DMS 273 (cell line): ENCODE measurements around the gene ARHGEF40.

Experiments used
- DNase-seq: peaks from one replicate; lab custom pipeline; 2025; ENCODE audit not compliant: unreplicated experiment; lab: John Stamatoyannopoulos, UW

Gene ARHGEF40

DNA sequence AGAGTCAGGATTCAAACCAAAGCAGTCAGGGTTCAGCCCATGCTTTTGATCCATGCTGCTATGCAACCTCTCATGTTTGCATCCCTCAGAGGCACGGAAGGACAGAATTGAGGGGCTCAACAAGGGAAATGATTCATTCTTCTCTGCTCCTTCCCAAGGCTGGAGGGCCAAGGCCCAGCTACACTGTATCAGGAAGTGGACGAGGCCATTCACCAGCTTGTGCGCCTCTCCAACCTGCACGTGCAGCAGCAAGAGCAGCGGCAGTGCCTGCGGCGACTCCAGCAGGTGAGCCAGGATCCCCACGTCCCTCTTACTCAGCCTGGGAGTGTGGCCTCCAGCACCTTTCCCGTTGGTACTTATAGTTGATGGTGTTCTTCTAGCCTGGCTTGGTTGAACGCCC lies 8.6 kb downstream of the ARHGEF40 start:
- DNase-seq = no peak

DNA sequence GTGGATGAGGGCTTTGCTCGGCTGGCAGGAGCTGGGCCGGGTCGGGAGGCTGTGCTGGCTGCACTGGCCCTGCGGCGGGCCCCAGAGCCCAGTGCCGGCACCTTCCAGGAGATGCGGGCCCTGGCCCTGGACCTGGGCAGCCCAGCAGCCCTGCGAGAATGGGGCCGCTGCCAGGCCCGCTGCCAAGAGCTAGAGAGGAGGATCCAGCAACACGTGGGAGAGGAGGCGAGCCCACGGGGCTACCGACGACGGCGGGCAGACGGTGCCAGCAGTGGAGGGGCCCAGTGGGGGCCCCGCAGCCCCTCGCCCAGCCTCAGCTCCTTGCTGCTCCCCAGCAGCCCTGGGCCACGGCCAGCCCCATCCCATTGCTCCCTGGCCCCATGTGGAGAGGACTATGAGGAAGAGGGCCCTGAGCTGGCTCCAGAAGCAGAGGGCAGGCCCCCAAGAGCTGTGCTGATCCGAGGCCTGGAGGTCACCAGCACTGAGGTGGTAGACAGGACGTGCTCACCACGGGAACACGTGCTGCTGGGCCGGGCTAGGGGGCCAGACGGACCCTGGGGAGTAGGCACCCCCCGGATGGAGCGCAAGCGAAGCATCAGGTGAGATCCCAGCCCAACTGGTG lies 11.5 kb downstream of the ARHGEF40 start:
- no peak for DNase-seq

DNA sequence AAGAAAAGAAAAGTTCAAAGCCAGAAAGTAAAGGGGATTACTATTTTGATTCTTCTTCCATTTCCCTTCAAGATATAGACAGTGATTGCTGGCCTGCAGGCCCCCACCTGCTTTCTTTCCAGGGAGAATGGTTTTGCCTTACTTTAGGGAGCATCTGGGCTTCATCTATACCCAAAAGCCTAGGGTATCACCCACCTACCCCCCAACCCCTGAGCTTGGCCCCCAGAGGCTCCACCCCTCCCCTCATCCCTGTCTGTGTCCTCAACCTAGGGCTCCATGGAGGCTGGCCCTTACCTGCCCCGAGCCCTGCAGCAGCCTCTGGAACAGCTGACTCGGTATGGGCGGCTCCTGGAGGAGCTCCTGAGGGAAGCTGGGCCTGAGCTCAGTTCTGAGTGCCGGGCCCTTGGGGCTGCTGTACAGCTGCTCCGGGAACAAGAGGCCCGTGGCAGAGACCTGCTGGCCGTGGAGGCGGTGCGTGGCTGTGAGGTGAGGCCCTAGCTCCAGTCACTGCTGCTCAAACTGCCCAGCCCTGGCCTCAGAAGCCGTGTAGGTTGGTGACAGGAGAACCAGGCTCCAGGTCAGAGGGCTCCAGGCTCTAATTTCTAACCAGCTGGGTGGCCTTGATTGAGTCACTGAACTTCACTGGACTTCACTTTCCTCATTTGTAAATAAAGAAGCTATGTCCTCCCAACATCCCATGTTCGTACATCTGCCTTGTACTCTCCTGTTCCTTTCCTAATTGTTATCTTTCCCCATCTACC lies 13.6 kb downstream of the ARHGEF40 start:
- no peak for DNase-seq

DNA sequence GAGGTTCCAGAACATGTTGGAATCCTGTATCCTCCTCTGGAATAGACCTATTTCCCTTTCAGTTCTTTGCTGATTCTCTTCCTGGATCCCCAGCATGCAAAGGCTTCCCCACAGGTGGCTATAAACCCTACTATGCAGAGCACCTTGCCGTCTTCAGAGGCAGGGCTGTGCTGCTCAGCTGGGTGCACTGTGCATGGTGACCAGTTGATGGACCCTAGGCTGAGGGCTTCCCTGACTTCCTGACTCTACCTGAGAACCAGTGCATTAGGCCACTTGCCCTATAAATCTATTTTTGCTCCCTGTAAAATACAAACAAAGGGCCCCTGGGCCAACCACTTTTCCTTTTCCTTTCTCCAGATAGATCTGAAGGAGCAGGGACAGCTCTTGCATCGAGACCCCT lies 14.3 kb downstream of the ARHGEF40 start:
- no peak for DNase-seq

DNA sequence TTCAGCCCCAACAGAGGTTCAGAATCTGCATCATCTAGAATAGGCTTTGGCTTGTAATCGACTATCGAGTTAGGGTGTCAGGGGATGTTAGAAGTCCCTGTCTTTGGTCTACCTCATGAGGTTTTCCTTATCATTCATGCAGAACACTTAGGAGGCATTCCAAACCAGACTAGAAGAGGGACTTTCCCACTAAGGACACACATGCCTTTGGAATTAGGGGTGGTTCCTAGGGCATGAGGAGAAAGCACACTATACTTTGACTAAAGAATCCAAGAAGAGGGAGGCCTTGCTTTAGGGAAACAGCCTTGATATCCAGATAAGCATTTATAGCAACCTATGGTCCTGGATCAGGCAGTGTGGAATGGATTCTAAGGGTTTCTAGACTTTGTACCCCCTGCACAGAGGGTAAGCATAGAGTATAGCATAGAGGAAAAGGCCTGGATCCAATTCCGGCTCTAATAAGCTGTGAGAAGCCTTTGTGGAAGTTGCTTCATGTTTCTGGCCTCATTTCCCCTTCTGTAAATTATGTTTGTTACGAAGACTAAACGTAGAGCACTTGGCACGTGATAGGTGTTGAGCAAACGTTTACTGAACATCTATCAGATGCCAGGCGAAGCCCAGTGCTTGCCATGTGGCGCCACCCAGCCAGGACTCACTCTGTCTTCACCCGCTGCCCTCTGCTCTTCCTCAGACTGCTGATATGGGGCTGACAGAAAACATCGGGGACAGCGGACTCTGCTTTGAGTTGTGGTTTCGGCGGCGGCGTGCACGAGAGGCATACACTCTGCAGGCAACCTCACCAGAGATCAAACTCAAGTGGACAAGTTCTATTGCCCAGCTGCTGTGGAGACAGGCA lies 15.1 kb downstream of the ARHGEF40 start:
- DNase-seq = no peak

DNA sequence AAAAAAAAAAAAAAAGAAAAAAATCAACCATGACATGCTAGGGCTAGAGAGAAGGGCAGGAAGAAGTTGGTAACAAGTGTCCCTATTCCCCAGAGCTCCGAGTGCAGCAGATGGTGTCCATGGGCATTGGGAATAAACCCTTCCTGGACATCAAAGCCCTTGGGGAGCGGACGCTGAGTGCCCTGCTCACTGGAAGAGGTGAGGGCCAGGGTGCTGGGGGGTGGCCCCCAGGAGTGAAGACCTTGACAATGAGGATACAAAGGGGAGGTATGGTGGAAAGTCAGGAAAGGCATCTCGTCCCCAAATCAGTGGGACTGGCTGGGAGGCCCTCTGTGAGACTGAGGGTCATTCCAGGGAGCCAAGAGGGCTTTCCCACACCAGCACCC lies 16.8 kb downstream of the ARHGEF40 start:
- DNase-seq = no peak

DNA sequence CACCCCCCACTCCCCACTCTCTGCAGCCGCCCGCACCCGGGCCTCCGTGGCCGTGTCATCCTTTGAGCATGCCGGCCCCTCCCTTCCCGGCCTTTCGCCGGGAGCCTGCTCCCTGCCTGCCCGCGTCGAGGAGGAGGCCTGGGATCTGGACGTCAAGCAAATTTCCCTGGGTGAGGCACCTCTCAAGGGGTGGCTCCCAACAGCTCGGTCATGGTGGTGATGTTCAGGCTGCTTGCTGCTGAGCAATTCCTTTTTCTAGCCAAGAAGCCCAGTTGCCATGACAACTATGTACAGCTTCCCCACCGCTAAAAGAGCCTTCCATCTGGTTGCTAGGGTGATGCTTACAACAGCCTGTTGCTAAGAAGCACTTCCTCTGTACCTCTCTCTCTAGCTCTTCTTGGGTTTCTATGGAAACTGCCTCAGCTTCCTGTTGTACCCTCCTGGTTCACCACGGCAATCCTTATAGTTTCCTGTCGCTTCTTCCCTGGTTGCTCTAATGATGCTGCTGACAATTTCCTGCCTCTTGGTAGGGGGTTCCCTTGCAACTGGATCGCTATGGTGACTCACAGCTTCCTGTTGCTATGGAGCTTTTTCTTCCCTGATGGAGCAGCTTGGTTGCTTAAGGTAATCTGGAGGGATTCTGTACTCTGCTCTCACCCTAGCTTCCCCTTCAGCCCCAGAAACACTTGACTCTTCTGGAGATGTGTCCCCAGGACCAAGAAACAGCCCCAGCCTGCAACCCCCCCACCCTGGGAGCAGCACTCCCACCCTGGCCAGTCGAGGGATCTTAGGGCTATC lies 17.4 kb downstream of the ARHGEF40 start:
- DNase-seq = peak; percentile 83

DNA sequence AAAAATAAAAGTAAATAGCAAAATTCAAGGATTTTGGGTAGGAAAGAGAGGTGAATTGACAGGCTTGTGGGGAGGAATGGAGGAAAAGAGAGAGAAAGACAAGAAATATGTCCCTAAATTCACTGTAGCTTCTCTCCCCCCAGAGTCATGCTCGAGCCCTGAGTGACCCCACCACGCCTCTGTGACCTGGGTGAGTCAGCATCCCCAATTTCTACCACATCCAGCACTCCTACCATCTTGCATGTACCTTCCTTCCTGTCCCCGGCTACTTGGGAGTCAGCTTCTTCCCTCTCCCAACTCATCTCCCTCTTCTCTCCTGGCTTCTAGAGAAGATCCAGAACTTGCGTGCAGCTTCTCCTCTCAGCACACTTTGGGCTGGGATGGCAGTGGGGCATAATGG lies 18.6 kb downstream of the ARHGEF40 start:
- DNase-seq = no peak

DNA sequence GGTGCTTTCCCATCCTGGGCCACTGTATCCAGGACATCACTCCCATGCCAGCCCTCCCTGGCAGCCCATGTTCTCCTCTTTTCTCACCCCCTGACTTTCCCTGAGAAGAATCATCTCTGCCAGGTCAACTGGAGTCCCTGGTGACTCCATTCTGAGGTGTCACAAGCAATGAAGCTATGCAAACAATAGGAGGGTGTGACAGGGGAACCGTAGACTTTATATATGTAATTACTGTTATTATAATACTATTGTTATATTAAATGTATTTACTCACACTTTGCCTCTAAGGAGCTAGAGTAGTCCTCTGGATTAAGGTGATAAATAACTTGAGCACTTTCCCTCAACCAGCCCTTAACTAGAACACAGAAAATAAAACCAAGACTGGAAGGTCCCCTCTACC lies 19.2 kb downstream of the ARHGEF40 start:
- no peak for DNase-seq

DNA sequence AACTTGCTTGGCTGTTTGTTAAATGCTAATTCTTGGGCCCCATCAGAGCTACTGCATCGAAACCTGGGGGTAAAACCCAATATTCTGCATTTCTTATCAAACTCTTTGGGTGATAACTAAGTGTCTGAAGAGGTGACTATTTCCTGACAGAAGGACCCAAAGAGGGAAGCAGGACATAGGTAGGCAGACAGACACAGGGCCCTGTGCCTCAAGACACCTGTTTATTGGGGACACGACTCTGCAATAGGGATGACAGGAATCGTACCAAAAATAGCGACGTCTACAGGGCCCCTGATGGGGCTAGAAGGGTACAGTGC lies 19.7 kb downstream of the ARHGEF40 start:
- DNase-seq = no peak

DNA sequence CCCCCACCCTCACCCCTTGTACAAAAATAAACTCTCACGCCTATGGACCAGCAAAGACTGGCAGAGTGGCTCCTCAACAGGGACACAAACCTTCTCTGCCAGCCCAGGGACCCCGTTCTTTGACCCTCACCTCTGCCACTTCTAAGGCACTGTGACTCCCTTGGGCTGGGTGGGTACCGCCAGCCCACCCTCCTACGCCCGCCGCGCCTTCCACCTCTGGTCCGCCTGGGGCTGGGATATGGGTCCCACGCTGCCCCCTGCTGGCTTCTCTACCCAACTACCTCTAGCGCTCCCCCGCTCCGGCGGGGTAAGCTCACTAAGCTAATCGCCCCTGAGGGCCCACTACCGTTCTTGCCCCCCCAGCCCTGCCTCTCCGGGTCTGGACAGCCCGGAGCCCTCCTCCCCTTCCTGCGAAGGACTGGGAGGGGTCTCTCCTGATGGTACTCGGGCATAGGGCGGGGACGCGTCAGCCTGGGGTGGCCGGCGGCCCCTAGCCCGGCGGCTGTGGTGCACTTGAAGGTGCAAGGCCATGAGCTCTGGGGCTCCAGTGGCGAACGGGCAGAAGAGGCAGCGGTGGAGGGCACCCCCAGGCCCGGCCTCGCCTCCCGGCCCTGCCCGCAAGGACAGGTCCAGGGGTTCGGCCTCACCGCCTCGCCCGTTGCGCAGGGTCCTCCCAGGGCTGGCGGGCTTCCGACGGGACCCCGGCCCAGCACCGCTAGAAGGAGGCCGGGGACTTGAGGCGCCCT lies 20.3 kb downstream of the ARHGEF40 start:
- peak; percentile 26 for DNase-seq

DNA sequence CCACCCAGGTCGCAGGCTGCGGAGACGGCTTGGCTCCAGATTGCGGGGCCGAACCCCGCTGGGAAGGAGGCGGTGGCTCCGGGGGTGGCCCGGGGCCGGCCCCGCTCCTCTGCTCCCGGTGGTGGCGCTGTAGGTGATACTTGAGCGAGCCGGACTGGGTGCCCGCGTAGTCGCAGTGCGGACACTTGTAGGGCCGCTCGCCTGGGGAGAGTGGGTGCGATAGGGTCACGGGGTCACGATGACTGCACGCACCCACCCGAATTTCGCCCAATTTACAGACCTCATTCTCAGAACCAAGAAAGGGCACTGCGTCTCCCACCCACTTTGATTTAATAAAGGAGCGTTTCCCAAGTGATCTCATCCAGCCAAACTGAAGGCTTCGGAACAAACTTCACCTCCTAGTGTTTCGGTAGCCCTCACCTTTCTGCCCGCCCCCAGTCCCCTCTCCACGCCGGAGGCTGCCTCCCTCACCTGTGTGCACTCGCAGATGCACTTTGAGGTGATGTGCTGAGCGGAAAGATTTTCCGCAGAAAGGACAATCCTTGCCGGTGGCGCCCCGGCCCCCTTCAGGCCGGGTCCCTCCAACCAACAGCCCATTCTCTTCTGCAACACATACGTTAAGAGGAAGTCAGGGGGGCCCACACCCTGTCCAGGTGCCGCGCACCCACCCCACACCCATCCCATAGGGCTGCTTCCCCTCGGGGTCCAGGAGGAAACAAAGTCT lies 21.0 kb downstream of the ARHGEF40 start:
- no peak for DNase-seq

DNA sequence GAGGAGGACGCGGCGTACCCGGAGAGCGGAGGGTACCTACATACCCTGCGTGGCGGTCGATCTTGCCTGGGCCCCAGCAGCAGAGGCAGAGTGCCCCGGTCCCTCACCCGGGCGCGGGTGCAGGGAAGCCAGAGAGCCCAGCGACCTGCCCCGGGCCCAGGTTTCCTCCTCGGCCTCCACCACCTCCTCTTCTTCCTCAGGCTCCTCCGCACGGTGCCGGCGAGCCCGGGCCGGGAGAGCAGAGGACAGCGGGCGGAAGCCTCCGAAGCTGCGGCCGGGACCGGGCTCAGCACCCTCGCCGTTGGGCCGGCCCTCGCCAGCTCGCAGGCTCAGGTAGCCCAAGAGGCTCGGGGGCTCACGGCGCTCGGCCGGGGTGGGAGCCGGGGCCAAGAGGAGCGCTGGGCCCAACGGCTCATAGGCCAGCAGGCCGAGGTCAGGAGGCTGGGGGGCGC lies 21.7 kb downstream of the ARHGEF40 start:
- DNase-seq = no peak

DNA sequence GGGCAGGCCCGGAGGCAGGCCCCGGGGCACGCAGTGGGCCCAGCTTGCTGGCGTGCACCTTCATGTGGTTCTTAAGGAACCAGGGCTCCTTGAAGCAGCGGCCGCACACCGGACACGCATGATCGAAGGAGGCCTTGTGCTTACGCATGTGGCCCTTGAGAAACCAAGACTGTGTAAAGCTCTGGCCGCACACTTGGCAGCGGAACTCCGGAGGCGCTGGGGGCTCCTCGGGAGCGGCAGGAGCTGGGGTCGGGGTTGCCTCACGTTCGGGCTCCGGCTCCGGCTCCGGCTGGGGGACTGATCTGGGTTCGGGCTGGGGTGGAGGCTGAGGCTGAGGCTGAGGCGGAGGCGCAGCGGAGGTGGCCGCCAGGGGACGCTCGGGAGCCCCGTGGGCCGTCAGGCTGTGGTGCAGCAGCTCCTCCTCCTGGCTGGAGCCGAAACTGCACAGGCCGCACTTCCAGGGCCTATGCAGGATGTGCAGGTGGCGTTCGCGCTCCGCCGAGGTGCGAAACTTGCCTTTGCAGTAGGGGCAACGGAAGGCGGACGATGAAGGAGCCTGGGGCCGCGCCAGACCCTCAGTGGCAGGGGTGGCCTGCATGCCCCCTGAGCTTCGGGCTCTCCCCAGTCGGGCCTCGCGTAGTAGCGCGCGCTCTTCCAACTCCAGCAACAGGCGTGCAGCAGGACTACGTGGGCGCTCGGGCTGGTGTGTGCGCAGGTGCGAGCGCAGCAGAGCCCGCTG lies 22.3 kb downstream of the ARHGEF40 start:
- peak; percentile 65 for DNase-seq

DNA sequence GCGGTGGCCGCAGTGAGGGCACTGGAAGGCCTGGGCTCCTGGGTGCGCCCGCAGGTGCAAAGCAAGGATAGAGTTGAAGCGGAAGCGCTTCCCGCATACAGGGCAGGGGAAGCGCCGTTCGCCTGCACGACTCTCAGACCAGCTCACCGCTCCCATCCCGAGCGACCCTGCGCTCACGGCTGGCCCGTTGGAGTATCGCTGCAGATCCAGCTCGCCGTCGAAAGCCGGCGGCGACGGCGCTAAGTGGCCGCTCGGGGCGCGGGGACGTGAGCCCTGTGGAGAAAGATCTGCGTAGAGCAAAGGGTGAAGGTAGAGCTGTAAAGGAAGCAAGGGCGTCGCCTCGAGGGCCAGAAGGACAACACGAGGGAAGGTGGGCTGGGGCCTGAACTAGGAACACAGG lies 22.9 kb downstream of the ARHGEF40 start:
- DNase-seq = no peak

DNA sequence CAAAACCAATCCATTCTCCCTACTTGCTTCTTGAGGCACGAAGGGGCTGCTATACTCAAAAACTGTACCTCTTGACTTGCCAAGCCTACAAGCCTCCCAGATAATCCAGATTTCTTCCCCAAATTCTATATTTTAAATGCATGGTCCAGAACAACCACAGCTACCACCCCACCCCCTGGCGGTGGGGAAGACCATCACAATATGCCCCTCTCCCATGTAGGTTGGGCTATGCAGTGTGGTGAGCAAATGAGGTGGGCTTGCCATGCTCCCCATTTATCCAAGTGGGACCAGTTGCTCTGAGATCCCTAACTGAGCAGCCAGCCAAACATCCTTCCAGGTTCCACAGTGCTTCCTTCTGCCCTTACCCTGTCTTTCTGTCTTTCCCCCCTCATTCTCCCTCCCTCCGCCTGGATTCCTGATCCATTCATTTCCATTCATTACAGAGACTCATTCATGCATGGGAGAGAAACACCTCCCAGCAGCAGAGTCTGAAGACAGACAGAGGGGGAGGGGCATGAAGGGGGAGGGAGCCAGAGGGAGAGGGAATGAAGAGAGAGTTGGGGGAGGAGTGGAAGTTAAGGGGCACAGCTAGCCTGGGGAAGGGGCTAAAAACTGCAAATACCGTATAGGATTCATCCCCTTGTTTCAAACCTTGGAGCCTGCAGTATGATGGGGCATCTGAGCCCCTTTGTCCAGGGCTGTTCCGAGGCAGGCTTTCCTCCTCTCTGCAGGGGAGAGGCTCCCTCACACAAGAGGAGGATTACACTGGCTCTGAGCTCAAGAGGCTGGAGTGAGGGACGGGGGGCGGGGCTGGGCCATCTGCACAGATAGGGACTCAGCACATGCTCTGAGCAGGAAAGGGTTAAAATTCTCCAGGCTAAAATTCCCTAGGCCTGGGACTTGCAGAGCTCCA lies 23.9 kb downstream of the ARHGEF40 start:
- DNase-seq = peak; percentile 92

DNA sequence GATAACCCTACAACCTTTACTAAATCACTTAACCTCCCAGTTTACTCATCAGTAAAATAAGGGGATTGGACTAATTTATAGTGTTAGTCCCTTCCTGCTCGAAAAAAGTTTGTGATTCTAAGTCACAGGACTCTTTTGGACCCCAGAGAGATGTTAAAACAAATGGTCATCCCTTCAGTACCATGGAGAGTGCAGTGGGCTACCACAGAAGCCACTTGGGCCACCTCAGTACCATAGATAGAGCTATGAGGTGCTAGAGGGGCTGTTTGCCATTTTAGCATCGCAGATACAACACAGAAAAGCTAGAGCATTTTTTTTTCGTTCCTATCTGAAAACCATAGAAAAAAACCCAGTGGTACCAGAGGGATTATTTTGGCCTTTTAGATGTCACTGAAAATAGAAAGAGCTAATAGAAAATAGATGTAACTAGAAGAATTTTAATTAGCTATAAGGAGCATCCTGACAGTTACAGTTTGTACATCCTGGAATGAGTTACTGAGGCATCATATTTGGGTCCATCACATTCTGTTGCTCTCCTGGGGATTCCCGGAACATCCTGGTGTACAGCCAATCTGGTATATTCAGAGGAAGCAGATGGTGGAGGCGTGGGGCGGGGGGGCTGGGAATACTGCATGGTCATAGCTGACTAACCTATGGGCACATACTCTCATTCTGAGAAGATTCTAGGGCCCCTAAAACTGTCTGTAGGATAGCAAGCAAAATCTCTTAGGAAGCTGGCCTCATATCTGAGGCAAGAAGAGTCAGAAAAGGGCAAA lies 25.5 kb downstream of the ARHGEF40 start:
- DNase-seq = peak; percentile 89
